Measurements from ENCODE around the gene FILIP1.

DNA sequence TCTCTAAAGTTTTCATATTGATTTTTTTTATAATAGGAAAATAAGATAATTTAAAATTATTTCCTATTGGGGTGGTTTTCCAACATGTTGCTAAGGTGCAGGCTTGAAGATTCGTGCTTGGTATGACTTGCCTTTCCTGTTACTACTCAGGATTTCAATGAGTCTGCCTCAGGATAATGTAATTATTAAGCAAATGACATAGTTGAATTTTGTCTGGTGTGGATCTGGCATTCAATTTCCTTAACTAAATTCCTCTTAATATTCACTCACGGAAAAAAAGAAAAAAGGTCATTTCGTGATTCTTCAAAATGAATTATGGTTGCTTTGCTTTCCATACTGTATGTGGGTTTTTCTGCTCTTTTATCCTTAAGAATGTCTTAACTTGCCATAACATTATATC lies 9.3 kb upstream of the FILIP1 start:
- TF ChIP-seq CTCF (IDR thresholded peaks at IDR 0.05) (no peak), POLR2A (IDR thresholded peaks at IDR 0.05; ENCODE audit: low read length) (no peak), SMC3 (IDR thresholded peaks at IDR 0.05) (no peak), CEBPB (IDR thresholded peaks at IDR 0.05) (no peak), MAX (IDR thresholded peaks at IDR 0.05) (no peak), JUNB (IDR thresholded peaks at IDR 0.05) (no peak), RAD21 (conservative IDR thresholded peaks at IDR 0.05 in 1 of 2, IDR thresholded peaks at IDR 0.05 in 1 of 2) (no peak), EP300 (IDR thresholded peaks at IDR 0.05) (no peak), POLR2AphosphoS2 (conservative IDR thresholded peaks at IDR 0.05; ENCODE audit: low read length) (no peak), FOSL2 (IDR thresholded peaks at IDR 0.05) (no peak), FOSL2 (CRISPR knock-in tag; IDR thresholded peaks at IDR 0.05) (no peak), ZFP36 (IDR thresholded peaks at IDR 0.05; ENCODE audit: borderline replicate concordance, partially characterized antibody) (no peak)

All from A549 (cell line).